Kidney (tissue), 22 donors: ENCODE results near the gene CAPN7. TPM values are rescaled to one million over a fixed set of nuclear protein-coding genes. Genes with fewer than 3 reads are reported as not detected.

Experiments
- DNase-seq, 5 donors: peaks; one replicate each; pipeline ENCODE4 v3.0.0-alpha.2; 2013 to 2020
- FAIRE-seq: peaks from 2 replicates; lab custom pipeline; 2012; peaks lifted over from hg19 to GRCh38; lab: Jason Lieb, UNC
- H3K27ac ChIP-seq, 2 donors: one replicate each; pipeline ENCODE4 v1.7.0; 2013; ENCODE audit warnings: low read depth in 2 of 2, low read length in 2 of 2, inconsistent platforms in 1 of 2
- H3K27me3 ChIP-seq: one replicate; pipeline ENCODE4 v1.7.1; 2013; ENCODE audit warnings: low read length, inconsistent platforms; ENCODE audit not compliant: control insufficient read depth, insufficient read depth
- H3K36me3 ChIP-seq, 3 donors: one replicate each; pipeline versions ENCODE4 v1.7.0 to v1.7.1; 2013; ENCODE audit warnings: low read length in 3 of 3, control low read depth in 1 of 3, inconsistent platforms in 1 of 3; ENCODE audit not compliant: insufficient read depth in 3 of 3, control insufficient read depth in 2 of 3
- H3K4me1 ChIP-seq, 3 donors: one replicate each; pipeline versions ENCODE4 v1.7.0 to v1.7.1; 2013; ENCODE audit warnings: low read length in 3 of 3, inconsistent platforms in 1 of 3, low read depth in 1 of 3; ENCODE audit not compliant: control insufficient read depth in 2 of 3, insufficient read depth in 2 of 3
- H3K4me3 ChIP-seq, 3 donors: one replicate each; pipeline versions ENCODE4 v1.7.0 to v1.8.1; 2013; ENCODE audit warnings: low read length in 3 of 3, control low read depth in 1 of 3, inconsistent platforms in 1 of 3
- H3K9ac ChIP-seq, 3 donors: one replicate each; pipeline versions ENCODE4 v1.7.0 to v1.7.1; 2013; ENCODE audit warnings: low read length in 3 of 3, control low read depth in 1 of 3, inconsistent platforms in 1 of 3
- H3K9me3 ChIP-seq, 3 donors: one replicate each; pipeline versions ENCODE4 v1.7.0 to v1.7.1; 2013; ENCODE audit warnings: low read length in 3 of 3, control low read depth in 1 of 3, inconsistent platforms in 1 of 3; ENCODE audit not compliant: control insufficient read depth in 2 of 3, insufficient read depth in 1 of 3
- intact Hi-C: fragments of 100-400 bp; cut with DNase I; formaldehyde crosslinking; loops from one replicate; pipeline ENCODE4 v1.11.1; 2022
- long read RNA-seq, 10 donors: library from polyadenylated mRNA in 1 of 10; unstranded in 1 of 10; transcript quantifications; one replicate each; pipeline ENCODE4 v2.0.0 and lab custom pipeline, GENCODE V29; 2021 to 2026
- polyA plus RNA-seq: library from polyadenylated mRNA; stranded (reverse); fragments of 350-450 nt; fragmentation: Illumina TruSeq; extraction: RNeasy Lipid Tissue Mini Kit (QIAGEN cat#74804); gene quantifications from one replicate; pipeline ENCODE4 v1.2.3, GENCODE V29; 2014; ENCODE audit warnings: low read depth, low replicate concordance; ENCODE audit not compliant: insufficient read depth
- total RNA-seq: library from RNA; stranded (reverse); fragmentation: NEBNext Ultra II Directional; extraction: Animal tissue kit (Norgen Biotek cat#: 25700); gene quantifications from one replicate; pipeline ENCODE4 v1.2.1, GENCODE V29; 2021
- TF ChIP-seq, protein P1 (sequence below): IDR thresholded peaks from 3 replicates; pipeline ENCODE4 v1.5.1; 2012; ENCODE audit warnings: mild to moderate bottlenecking, moderate library complexity, borderline replicate concordance; ENCODE audit not compliant: insufficient read depth; ENCODE audit errors: extremely low read depth
- donor health status: control.
- donor health status: control.
- donor health status: control.
- donor health status: control.
- donor health status: control.
- donor health status: DM: yes; HTN: yes; CAD: no.
- donor health status: Normal renal cell carcinoma (clear cell type).

The CAPN7 gene
- total RNA-seq (40.7 TPM), polyA plus RNA-seq (14.9 TPM)
- long read RNA-seq, donor 1, full-length matches to known transcripts: 5 of 5 reads
- long read RNA-seq, donor 1, partial matches to known transcripts: 0 of 5 reads
- long read RNA-seq, donor 1, other reads (novel, unspliced or antisense): 0 of 5 reads
- long read RNA-seq, donor 2, full-length matches to known transcripts: 6 of 6 reads
- long read RNA-seq, donor 2, partial matches to known transcripts: 0 of 6 reads
- long read RNA-seq, donor 2, other reads (novel, unspliced or antisense): 0 of 6 reads
- long read RNA-seq, donor 3, full-length matches to known transcripts: 8 of 8 reads
- long read RNA-seq, donor 3, partial matches to known transcripts: 0 of 8 reads
- long read RNA-seq, donor 3, other reads (novel, unspliced or antisense): 0 of 8 reads
- long read RNA-seq, donor 4, full-length matches to known transcripts: 11 of 11 reads
- long read RNA-seq, donor 4, partial matches to known transcripts: 0 of 11 reads
- long read RNA-seq, donor 4, other reads (novel, unspliced or antisense): 0 of 11 reads
- long read RNA-seq, donor 5, partial matches to known transcripts: 0 of 1 reads
- long read RNA-seq, donor 5, other reads (novel, unspliced or antisense): 0 of 1 reads
- long read RNA-seq, donor 6, full-length matches to known transcripts: 6 of 15 reads
- long read RNA-seq, donor 6, partial matches to known transcripts: 9 of 15 reads
- long read RNA-seq, donor 6, other reads (novel, unspliced or antisense): 0 of 15 reads
- long read RNA-seq, donor 7, full-length matches to known transcripts: 15 of 25 reads
- long read RNA-seq, donor 7, partial matches to known transcripts: 6 of 25 reads
- long read RNA-seq, donor 7, other reads (novel, unspliced or antisense): 4 of 25 reads
- long read RNA-seq, donor 8, full-length matches to known transcripts: 2 of 2 reads
- long read RNA-seq, donor 8, partial matches to known transcripts: 0 of 2 reads
- long read RNA-seq, donor 8, other reads (novel, unspliced or antisense): 0 of 2 reads
- long read RNA-seq, donor 9, full-length matches to known transcripts: 1 of 1 reads
- long read RNA-seq, donor 9, partial matches to known transcripts: 0 of 1 reads
- long read RNA-seq, donor 9, other reads (novel, unspliced or antisense): 0 of 1 reads
- long read RNA-seq, donor 10, full-length matches to known transcripts: 8 of 14 reads
- long read RNA-seq, donor 10, partial matches to known transcripts: 6 of 14 reads
- long read RNA-seq, donor 10, other reads (novel, unspliced or antisense): 0 of 14 reads

DNA sequence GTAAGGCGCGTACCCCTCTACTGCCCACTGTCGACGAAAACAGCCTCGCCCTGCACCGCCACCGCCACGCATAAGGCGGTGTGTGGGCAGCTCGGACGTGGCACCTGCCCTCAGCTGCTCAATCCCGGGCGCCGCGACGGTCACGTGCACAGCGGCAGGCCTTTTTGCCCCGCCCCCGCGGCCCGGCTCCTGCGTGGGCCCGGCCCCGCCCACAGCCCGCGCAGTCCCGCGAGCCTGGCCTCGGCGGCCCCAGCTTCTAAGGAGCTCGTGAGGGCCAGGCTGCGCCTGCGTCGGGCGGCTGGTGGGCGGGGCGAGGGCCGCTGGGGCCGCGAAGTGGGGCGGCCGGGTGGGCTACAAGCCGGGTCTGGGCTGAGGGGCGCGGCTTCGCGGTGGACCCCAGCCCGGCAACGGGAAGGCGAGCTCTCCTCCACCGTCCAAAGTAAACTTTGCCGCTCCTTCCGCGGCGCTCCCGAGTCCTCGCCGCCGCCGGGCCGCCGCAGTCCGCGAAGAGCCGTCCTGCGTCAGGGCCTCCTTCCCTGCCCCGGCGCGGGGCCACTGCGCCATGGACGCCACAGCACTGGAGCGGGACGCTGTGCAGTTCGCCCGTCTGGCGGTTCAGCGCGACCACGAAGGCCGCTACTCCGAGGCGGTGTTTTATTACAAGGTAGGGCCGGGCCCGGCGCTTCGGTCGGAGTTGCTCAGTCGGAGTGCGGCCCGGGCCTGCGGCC, at the start of gene CAPN7:
CAPN7 (plus strand) TSS at position 313 of the 728 bp plus-strand sequence; CDS start at position 563, 250 bp downstream.
- FAIRE-seq: no peak
- peaks cover 0 to 5% (median 2%) of the 10 kb centered on the region in 3 donors for H3K4me1 ChIP-seq
- no peaks in the 10 kb centered on the region for H3K27me3 ChIP-seq
- peak within 1 kb of the TSS; percentile 77 to 95 (median 89) for H3K4me3 ChIP-seq
- H3K9ac ChIP-seq: peak within 1 kb of the TSS; percentile 72 to 98 (median 78)
- peaks cover 0 to 4% (median 0%) of the 10 kb centered on the region in 3 donors for H3K36me3 ChIP-seq
- peak; percentile 94 to 98 (median 96) for DNase-seq
- H3K9me3 ChIP-seq: no peaks in the 10 kb centered on the region
- intact Hi-C loops: no loop called here
- peak within 1 kb of the TSS; percentile 92 for H3K27ac ChIP-seq
- TF ChIP-seq, protein P1, sequence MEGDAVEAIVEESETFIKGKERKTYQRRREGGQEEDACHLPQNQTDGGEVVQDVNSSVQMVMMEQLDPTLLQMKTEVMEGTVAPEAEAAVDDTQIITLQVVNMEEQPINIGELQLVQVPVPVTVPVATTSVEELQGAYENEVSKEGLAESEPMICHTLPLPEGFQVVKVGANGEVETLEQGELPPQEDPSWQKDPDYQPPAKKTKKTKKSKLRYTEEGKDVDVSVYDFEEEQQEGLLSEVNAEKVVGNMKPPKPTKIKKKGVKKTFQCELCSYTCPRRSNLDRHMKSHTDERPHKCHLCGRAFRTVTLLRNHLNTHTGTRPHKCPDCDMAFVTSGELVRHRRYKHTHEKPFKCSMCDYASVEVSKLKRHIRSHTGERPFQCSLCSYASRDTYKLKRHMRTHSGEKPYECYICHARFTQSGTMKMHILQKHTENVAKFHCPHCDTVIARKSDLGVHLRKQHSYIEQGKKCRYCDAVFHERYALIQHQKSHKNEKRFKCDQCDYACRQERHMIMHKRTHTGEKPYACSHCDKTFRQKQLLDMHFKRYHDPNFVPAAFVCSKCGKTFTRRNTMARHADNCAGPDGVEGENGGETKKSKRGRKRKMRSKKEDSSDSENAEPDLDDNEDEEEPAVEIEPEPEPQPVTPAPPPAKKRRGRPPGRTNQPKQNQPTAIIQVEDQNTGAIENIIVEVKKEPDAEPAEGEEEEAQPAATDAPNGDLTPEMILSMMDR: peak; percentile 49

DNA sequence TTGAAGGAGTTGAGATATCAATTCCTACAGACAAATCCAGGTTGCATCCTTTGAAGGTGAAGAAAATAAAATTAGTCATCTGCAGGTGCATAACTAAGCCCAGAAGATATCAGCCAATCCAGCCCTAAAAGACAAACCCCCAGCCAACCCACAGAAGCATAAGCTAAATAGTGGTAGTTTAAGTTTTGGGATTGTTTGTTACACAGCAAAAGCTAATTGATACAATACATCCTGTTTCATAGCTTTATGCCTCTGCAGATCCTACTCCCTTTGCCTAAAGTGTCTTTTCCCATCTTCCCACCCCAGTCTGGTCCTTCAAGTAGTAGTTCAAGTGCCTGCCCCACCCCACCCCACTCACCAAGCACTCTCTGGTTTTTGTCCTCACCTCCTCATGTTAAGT, 48.6 kb upstream of the CAPN7 start:
- no peaks in the 10 kb centered on the region for H3K27me3 ChIP-seq
- no peaks in the 10 kb centered on the region for H3K36me3 ChIP-seq
- peaks cover 0 to 3% (median 0%) of the 10 kb centered on the region in 3 donors for H3K9me3 ChIP-seq
- TF ChIP-seq, protein P1: no peak
- no peak overlapping the region for H3K4me3 ChIP-seq
- no peak for FAIRE-seq
- H3K4me1 ChIP-seq: no peaks in the 10 kb centered on the region
- intact Hi-C loops: no loop called here
- no peak overlapping the region for H3K9ac ChIP-seq
- no peak for DNase-seq
- H3K27ac ChIP-seq: no peak overlapping the region

DNA sequence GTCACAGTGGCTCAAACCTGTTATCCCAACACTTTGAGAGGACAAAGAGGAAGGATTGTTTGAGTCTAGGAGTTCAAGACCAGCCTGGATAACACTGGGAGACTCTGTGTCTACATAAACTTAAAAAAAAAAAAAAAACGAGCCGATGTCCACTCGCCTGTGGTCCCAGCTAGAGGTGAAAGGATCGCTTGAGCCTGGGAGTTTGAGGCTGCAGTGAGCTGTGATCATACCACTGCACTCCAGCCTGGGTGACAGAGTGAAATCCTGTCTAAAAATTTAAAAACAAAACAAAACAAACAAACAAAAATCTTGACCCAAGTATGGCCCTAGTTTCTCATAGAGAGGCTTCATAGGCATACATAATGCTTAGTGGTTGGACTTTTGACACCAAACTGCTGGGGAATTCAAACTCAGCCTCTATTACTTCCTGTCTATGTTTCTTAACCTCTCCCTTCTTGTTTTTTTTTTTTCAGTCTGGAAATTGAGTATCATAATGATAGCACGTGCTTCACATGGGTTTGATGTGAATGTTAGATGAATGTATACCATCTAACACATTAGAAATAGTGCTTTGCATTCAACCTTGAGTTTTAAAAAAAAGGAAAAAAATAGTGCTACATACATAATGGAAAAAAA, 46.4 kb upstream of the CAPN7 start:
- Histone ChIP-seq H3K36me3 (no peaks in the 10 kb centered on the region), H3K27me3 (no peaks in the 10 kb centered on the region), H3K27ac (no peak overlapping the region), H3K4me1 (no peaks in the 10 kb centered on the region), H3K9ac (no peak overlapping the region), H3K4me3 (no peak overlapping the region), H3K9me3 (peaks cover 0 to 3% (median 0%) of the 10 kb centered on the region in 3 donors)
- TF ChIP-seq, protein P1: no peak
- FAIRE-seq (no peak), DNase-seq (peak in 2 of 5 donors; percentile 20 to 43)
- intact Hi-C loops: no loop called here
